Mucosa of gallbladder (tissue), 1 donor: ENCODE results near the gene SMARCA4. TPM values are rescaled to one million over a fixed set of nuclear protein-coding genes. Genes with fewer than 3 reads are reported as not detected.
A peak's percentile ranks its signal among the peaks of the same experiment; 100 is the strongest.
"Not testable (repeated sequence)": the region's sequence is repeated elsewhere in the genome, so short reads cannot be mapped to it uniquely, and the experiment has no call there.

ENCODE experiments used
- DNase-seq: peaks from one replicate; pipeline ENCODE4 v3.0.0-alpha.2; 2020; ENCODE audit warnings: low spot score
- total RNA-seq: library from RNA; stranded (reverse); gene quantifications from one replicate; pipeline ENCODE4 v1.2.1, GENCODE V29; 2021
- donor health status: DM: no; HTN: no; CAD: no.

The SMARCA4 gene
- total RNA-seq, 1 donor from 2014 or later = 95.5 TPM

DNA sequence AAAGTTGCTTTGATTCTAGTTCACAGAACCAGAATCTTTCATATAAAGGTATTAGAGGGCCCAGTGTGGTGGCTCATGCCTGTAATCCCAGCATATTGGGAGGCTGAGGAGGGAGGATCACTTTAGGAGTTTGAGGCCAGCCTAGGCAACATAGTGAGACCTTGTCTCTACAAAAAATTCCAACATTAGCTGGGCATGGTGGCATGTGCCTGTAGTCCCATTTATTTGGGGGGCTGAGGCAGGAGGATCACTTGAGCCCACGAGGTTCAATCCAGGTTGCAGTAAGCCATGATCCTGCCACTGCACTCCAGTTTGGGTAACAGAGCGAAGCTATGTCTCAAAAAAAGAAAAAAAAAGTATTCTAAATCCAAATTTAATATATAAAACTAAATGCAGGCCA, 137.5 kb downstream of the SMARCA4 start:
- no peak for DNase-seq

DNA sequence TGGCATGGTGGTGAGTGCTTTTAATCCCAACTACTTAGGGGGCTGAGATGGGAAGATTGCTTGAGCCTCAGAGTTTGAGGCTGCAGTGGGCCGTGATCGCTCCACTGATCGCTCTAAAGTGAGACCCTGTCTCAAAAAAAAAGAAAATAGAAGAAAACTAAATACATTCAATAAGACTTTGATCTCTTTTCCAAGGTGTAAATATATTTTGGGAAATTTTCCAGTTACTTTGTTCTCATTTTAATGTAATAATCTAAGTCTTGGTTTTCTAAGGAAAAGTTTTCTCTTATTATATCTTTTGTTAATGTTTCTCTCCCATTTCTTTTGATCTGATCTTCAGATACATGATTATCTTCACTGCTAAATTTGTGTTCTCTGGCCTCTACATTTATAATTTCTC, 138.0 kb downstream of the SMARCA4 start:
- no peak for DNase-seq

DNA sequence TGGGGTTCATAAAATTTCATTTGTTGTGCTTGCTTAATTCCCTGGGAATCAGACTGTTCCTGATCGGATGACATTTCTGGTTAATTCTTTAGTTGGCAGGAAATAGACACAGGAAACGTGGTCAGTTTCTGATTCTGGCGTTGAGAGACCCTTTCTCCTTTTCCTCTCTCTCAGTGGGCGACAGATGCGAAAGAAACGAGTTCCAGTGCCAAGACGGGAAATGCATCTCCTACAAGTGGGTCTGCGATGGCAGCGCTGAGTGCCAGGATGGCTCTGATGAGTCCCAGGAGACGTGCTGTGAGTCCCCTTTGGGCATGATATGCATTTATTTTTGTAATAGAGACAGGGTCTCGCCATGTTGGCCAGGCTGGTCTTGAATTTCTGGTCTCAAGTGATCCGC, 139.2 kb downstream of the SMARCA4 start:
- DNase-seq = no peak

- DNase-seq = no peak
Measured at GRCh38 chr19:11101057-11101456, 140.2 kb downstream of the SMARCA4 start.

GRCh38 chr19:11102944-11103343, 142.1 kb downstream of the SMARCA4 start:
- no peak for DNase-seq

DNA sequence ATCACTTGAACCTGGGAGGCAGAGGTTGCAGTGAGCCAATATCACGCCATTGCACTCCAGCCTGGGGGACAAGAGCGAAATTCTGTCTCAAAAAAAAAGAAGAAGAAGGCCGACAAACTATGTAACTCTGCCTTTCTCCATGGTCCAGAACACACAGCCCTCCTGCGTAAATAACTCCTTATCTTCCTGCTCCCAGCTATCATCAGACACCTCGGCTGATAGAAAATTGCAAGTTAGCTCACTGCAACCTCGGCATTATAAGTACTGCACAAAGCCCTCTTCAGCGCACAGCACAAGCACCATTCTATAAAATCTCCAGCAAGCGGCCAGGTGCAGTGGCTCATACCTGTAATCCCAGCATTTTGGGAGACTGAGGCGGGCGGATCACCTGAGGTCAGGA, 142.8 kb downstream of the SMARCA4 start:
- not testable (repeated sequence) for DNase-seq

GRCh38 chr19:11105014-11105636, 144.3 kb downstream of the SMARCA4 start:
- no peak for DNase-seq

DNA sequence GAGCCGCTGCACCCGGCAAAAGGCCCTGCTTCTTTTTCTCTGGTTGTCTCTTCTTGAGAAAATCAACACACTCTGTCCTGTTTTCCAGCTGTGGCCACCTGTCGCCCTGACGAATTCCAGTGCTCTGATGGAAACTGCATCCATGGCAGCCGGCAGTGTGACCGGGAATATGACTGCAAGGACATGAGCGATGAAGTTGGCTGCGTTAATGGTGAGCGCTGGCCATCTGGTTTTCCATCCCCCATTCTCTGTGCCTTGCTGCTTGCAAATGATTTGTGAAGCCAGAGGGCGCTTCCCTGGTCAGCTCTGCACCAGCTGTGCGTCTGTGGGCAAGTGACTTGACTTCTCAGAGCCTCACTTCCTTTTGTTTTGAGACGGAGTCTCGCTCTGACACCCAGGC, 145.6 kb downstream of the SMARCA4 start:
- peak; percentile 59 for DNase-seq

- no peak for DNase-seq
Measured at GRCh38 chr19:11108746-11109145, 147.9 kb downstream of the SMARCA4 start.

GRCh38 chr19:11111117-11111770, 150.4 kb downstream of the SMARCA4 start:
- DNase-seq = no peak

- DNase-seq = no peak
Measured at GRCh38 chr19:11111771-11112144, 150.9 kb downstream of the SMARCA4 start.

Other genes with a start within 250 kb of the SMARCA4 start
- 227 TPM for gene DNM2, start 243.0 kb upstream of the SMARCA4 start, total RNA-seq
- gene TMED1, start 124.8 kb upstream of the SMARCA4 start, total RNA-seq = 30.2 TPM
- gene C19orf38, start 112.6 kb upstream of the SMARCA4 start, total RNA-seq = 0.78 TPM
- 33.5 TPM for gene CARM1, start 89.5 kb upstream of the SMARCA4 start, total RNA-seq
- gene YIPF2, start 32.4 kb upstream of the SMARCA4 start, total RNA-seq = 76.8 TPM
- gene TIMM29, start 32.2 kb upstream of the SMARCA4 start, total RNA-seq = 23.8 TPM
- gene LDLR, start 128.4 kb downstream of the SMARCA4 start, total RNA-seq = 190 TPM
- gene SPC24, start 194.8 kb downstream of the SMARCA4 start, total RNA-seq = 2.1 TPM
- 225 TPM for gene KANK2, start 236.5 kb downstream of the SMARCA4 start, total RNA-seq